ENCODE measurements around the gene RBL2. TPM values are rescaled to one million over a fixed set of nuclear protein-coding genes. Genes with fewer than 3 reads are reported as not detected.
"Not testable (repeated sequence)": the region's sequence is repeated elsewhere in the genome, so short reads cannot be mapped to it uniquely, and the experiment has no call there.

The RBL2 gene, protein sequence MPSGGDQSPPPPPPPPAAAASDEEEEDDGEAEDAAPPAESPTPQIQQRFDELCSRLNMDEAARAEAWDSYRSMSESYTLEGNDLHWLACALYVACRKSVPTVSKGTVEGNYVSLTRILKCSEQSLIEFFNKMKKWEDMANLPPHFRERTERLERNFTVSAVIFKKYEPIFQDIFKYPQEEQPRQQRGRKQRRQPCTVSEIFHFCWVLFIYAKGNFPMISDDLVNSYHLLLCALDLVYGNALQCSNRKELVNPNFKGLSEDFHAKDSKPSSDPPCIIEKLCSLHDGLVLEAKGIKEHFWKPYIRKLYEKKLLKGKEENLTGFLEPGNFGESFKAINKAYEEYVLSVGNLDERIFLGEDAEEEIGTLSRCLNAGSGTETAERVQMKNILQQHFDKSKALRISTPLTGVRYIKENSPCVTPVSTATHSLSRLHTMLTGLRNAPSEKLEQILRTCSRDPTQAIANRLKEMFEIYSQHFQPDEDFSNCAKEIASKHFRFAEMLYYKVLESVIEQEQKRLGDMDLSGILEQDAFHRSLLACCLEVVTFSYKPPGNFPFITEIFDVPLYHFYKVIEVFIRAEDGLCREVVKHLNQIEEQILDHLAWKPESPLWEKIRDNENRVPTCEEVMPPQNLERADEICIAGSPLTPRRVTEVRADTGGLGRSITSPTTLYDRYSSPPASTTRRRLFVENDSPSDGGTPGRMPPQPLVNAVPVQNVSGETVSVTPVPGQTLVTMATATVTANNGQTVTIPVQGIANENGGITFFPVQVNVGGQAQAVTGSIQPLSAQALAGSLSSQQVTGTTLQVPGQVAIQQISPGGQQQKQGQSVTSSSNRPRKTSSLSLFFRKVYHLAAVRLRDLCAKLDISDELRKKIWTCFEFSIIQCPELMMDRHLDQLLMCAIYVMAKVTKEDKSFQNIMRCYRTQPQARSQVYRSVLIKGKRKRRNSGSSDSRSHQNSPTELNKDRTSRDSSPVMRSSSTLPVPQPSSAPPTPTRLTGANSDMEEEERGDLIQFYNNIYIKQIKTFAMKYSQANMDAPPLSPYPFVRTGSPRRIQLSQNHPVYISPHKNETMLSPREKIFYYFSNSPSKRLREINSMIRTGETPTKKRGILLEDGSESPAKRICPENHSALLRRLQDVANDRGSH
- total RNA-seq (10 to 100 TPM; 27.6 to 60.6 (median 40.3) TPM), polyA plus RNA-seq (10 to 100 TPM; 29.9 to 45.3 TPM)

DNA sequence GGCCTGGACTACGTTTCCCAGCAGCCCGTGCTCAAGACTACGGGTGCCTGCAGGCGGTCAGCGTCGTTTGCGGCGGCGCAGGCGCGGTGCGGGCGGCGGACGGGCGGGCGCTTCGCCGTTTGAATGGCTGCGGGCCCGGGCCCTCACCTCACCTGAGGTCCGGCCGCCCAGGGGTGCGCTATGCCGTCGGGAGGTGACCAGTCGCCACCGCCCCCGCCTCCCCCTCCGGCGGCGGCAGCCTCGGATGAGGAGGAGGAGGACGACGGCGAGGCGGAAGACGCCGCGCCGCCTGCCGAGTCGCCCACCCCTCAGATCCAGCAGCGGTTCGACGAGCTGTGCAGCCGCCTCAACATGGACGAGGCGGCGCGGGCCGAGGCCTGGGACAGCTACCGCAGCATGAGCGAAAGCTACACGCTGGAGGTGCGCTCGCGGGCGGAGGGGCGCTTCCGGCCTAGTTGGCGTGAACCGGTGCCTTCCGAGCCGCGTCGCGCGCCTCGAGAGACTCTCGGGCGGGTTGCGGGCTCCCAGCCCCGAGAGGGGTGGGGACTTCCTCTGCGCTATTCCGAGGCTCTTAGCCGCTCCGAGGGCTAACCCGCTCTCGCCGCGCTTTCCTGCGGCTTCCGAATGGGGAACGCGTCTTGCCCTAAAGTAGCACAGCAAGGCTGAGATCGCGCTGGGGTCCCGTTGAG is at the start of gene RBL2:
RBL2 (plus strand) TSS at position 95 of the 689 bp plus-strand sequence; CDS start at position 181, 86 bp downstream.
- FAIRE-seq, result no peak
- H3K27me3 ChIP-seq, result no peaks in the 10 kb centered on the region
- H3K27ac ChIP-seq, result peak within 1 kb of the TSS; percentile 95 to 99 (median 98)
- intact Hi-C loops (cut with DNase I), result no loop called here
- DNase-seq, result peak; percentile 80 to 95 (median 88)
- H3K9me3 ChIP-seq, result no peaks in the 10 kb centered on the region
- peak; percentile 82 to 91 (median 88) for ATAC-seq
- no peaks in the 10 kb centered on the region for H3K36me3 ChIP-seq
- peaks cover 0 to 18% (median 13%) of the 10 kb centered on the region in 3 donors for H3K4me1 ChIP-seq
- peak within 1 kb of the TSS; percentile 92 to 98 (median 96) for H3K4me3 ChIP-seq
- WGBS, 2 donors, result 0 to 1% methylated on average over 79 to 89 of the region's 89 CpGs
- TF ChIP-seq, protein P1, sequence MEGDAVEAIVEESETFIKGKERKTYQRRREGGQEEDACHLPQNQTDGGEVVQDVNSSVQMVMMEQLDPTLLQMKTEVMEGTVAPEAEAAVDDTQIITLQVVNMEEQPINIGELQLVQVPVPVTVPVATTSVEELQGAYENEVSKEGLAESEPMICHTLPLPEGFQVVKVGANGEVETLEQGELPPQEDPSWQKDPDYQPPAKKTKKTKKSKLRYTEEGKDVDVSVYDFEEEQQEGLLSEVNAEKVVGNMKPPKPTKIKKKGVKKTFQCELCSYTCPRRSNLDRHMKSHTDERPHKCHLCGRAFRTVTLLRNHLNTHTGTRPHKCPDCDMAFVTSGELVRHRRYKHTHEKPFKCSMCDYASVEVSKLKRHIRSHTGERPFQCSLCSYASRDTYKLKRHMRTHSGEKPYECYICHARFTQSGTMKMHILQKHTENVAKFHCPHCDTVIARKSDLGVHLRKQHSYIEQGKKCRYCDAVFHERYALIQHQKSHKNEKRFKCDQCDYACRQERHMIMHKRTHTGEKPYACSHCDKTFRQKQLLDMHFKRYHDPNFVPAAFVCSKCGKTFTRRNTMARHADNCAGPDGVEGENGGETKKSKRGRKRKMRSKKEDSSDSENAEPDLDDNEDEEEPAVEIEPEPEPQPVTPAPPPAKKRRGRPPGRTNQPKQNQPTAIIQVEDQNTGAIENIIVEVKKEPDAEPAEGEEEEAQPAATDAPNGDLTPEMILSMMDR (IDR thresholded peaks at IDR 0.05), result no peak

DNA sequence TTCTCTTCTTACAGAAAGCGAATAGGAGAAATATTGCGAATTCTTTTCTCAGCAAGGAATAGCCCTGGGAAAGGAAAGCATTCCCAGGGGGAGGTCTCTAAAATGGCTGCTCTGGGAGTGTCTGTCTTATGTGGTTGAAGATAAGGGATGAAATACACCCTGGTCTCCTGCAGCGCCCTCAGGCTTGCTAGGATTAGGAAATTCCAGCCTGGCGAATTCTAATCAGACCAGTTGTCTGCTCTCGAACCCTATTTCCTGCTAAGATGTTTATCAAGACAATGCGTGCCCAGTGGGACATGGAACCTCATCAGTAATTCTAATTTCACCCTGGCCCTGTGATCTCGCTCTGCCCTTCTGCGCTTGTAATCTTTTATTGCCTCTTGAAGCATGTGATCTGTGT is 49.7 kb upstream of the RBL2 start:
- ATAC-seq; H3K9me3 ChIP-seq; H3K27ac ChIP-seq; H3K27me3 ChIP-seq; intact Hi-C loops (cut with DNase I); FAIRE-seq; H3K4me3 ChIP-seq; H3K36me3 ChIP-seq; DNase-seq; H3K4me1 ChIP-seq: not testable (repeated sequence)
- 85 to 88% methylated on average over 8 of the region's 8 CpGs for WGBS, 2 donors

DNA sequence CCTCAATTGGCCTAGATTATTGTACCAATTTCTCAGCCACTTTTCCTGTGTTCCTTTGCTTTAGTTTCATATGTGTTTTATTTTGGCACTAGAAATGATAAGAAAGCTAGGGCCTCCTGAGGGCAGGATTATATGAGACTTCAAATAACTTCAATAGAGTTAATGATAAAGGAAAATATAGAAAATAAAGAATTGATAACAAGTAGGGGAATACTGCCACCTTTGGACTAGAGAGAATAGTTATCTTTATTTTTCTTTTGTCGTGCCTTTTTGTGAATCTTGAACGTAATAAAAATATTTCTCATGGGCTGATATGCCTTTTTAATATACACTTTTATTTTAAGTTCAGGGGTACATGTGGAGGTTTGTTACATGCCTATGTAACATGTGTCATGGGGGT is 29.3 kb upstream of the RBL2 start:
- no peak overlapping the region for H3K27ac ChIP-seq
- no peaks in the 10 kb centered on the region for H3K36me3 ChIP-seq
- WGBS, 2 donors, result 34 to 38% methylated on average over 2 of the region's 2 CpGs
- ATAC-seq (no peak), DNase-seq (no peak), FAIRE-seq (no peak)
- H3K4me3 ChIP-seq, result no peak overlapping the region
- TF ChIP-seq, protein P1 (IDR thresholded peaks at IDR 0.05), result no peak
- H3K27me3 ChIP-seq, result no peaks in the 10 kb centered on the region
- H3K4me1 ChIP-seq, result no peaks in the 10 kb centered on the region
- intact Hi-C loops (cut with DNase I), result no loop called here
- no peaks in the 10 kb centered on the region for H3K9me3 ChIP-seq

DNA sequence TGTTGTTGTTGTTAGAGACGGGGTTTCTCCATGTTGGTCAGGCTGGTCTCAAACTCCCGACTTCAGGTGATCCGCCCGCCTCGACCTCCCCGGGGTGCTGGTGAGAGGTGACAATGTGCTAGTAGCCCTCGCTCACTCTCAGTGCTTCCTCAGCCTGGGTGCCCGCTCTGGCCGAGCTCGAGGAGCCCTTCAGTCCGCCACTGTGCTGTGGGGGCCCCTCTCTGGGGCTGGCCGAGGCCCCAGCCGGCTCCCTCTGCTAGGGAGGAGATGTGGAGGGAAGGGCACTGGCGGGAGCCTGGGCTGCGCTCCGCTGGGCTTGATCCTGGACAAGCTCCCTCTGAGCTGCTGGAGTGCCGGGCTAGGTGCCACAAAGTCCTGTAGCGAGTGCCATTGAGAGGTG is 21.7 kb upstream of the RBL2 start:
- H3K4me3 ChIP-seq, result no peak overlapping the region
- FAIRE-seq (no peak), DNase-seq (peak in 1 of 6 donors; percentile 54), ATAC-seq (no peak)
- H3K9me3 ChIP-seq, result no peaks in the 10 kb centered on the region
- no peak overlapping the region for H3K27ac ChIP-seq
- no peaks in the 10 kb centered on the region for H3K4me1 ChIP-seq
- TF ChIP-seq, protein P1 (IDR thresholded peaks at IDR 0.05), result no peak
- no peaks in the 10 kb centered on the region for H3K36me3 ChIP-seq
- no peaks in the 10 kb centered on the region for H3K27me3 ChIP-seq
- WGBS, 2 donors, result 91 to 97% methylated on average over 16 to 18 of the region's 18 CpGs
- intact Hi-C loops (cut with DNase I), result no loop called here
